Activated CD8-positive, alpha-beta memory T cell treated with anti-CD3 and anti-CD28 coated beads for 4 hours (primary cell): ENCODE data around the gene MAMDC2.

Source experiments
- DNase-seq, 2 donors: peaks; one replicate each; pipeline ENCODE4 v3.0.0-alpha.2; 2020; ENCODE audit warnings: low read depth in 2 of 2

Gene MAMDC2

DNA sequence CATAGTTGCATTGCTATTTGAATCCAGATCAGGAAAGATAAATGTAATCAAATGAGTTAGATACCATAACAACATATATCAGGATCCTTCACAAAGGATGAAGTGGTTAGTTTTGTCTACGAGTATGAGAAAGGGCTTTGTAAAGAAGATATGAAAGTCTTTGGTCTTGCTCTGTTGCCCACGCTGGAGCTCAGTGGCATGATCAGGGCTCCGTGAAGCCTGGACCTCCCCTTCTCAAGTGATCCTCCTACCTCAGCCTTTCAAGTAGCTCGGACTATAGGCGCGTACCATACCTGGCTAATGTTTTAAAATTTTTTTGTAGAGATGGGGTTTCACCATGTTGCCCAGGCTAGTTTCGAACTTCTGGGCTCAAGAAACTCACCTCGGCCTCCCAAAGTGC lies 217.0 kb downstream of the MAMDC2 start:
- no peak for DNase-seq

DNA sequence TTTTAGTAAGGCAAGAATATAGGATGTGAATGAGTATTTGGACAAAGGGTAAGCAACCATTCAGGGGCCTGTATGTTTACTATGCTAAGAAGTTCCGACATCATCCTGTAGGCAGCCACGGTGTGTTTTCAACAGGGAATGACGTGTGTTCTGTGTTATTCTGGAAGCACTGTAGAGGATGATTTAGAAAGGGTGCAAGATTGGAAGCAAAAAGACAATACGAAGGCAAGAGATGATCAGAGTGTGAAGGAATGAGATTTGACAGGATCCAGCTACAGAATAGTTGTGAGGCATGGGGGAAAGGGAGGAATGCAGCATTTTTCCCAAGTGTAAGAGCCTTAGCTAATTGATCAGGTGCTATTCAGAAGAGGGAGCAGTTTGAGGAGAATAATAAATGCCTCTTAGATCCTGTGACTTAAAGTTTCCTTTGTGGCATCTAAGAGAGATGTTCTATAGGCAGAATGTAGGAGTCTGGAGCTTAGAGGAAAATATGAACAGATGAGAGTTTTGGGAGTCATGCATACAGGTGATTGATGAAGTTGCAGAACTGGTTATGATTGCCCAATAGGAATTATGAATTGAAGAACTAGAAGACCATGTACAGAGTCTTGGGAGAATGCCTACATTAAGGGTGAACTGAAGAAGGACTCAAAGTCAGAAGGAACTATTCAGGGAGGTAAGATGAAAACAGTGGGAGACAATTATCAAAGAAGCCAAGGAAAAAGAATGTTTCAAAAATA lies 217.7 kb downstream of the MAMDC2 start:
- DNase-seq: no peak

DNA sequence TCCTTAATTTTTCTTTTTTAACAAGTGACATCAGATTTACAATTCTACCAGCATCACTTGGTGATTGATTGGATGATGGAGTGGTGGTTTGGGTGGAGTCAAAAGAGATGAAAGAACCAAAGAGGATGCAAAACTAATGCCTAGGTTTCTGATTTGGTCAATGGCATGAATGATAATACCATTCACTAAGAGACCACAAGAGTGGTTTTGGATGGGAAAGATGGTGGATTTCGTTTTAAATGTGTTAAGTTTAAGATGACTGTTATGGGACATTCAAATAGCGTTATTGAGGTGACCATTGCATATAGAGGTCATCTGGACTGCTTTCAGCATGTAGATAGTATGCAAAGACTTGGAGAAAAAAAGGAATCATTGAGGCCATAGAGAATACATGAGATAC lies 218.7 kb downstream of the MAMDC2 start:
- no peak for DNase-seq

DNA sequence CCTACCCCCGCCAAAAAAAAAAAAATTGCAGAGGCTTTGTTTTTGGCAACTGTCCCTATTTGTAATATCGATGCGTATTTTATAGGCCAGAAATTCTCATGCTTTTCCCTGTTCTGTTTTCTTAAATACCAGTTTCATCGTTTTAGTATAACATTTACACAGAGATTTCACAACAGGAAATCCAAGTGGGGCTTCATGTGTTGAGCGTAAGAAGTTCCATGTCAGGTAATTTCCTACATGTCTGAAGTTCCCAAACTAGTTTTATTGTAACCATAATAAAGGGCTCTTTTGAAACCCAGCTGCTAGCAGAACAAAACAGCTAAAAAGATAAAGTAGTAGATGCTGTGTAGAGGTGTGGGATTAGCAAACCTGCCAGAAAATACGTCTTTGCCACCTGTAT lies 219.3 kb downstream of the MAMDC2 start:
- no peak for DNase-seq

DNA sequence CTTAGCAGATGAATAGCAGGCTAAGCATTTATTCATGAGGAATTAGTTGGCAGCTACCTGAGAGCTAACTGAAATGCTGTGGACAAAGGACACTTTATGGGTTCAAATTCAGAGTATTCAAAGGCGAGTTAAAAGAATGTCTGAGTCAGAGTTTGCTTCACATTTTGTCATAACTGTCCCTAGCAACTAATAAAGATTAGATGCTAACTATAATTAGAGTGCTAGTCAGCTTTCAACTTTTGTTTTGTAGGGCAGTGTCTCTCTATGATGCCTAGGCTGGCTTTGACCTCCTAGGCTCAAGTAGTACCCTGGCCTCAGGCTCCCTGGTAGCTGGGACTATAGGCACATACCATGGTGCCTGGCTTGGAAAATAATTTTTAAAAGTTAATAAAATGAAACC lies 219.8 kb downstream of the MAMDC2 start:
- DNase-seq: no peak
